MM.1S (cell line): ENCODE measurements around the gene LBX1.

Experiments
- EZH2phosphoT487 ChIP-seq: fragments of 300-600 bp; sonication (generic); IDR thresholded peaks from 2 replicates; pipeline ENCODE4 v1.6.1; 2018; ENCODE audit warnings: antibody characterized with exemption, low read length
- TF ChIP-seq, protein P1 (sequence below): fragments of 300-600 bp; sonication (generic); IDR thresholded peaks from 2 replicates; pipeline ENCODE4 v1.5.1; 2016; ENCODE audit warnings: antibody characterized with exemption, low read length, mixed read lengths

DNA sequence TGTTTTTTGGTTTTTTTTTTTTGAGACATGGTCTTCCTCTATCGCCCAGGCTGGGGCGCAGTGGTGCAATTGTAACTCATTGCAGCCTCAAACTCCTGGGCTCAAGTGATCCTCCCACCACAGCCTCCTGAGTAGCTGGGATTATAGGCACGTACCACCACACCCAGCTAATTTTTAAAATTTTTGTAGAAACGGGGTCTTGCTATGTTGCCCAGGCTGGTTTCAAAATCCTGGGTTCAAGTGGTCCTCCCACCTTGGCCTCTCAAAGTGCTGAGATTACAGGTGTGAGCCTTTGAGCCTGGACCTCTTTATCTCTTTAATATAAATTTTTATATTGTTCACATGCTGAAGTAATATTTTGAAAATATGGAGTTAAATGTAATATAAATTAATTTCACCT, 28.2 kb upstream of the LBX1 start:
- TF ChIP-seq EZH2phosphoT487 = no peak
- TF ChIP-seq, protein P1, sequence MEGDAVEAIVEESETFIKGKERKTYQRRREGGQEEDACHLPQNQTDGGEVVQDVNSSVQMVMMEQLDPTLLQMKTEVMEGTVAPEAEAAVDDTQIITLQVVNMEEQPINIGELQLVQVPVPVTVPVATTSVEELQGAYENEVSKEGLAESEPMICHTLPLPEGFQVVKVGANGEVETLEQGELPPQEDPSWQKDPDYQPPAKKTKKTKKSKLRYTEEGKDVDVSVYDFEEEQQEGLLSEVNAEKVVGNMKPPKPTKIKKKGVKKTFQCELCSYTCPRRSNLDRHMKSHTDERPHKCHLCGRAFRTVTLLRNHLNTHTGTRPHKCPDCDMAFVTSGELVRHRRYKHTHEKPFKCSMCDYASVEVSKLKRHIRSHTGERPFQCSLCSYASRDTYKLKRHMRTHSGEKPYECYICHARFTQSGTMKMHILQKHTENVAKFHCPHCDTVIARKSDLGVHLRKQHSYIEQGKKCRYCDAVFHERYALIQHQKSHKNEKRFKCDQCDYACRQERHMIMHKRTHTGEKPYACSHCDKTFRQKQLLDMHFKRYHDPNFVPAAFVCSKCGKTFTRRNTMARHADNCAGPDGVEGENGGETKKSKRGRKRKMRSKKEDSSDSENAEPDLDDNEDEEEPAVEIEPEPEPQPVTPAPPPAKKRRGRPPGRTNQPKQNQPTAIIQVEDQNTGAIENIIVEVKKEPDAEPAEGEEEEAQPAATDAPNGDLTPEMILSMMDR = no peak
